Measurements from ENCODE around the gene TSHZ2. TPM values are rescaled to one million over a fixed set of nuclear protein-coding genes. Genes with fewer than 3 reads are reported as not detected.

TSHZ2 gene
- total and polyA plus RNA-seq, 2 of the 4 experiments (the other 2 are of a cell fraction) = under 0.01 to 0.02 TPM

DNA sequence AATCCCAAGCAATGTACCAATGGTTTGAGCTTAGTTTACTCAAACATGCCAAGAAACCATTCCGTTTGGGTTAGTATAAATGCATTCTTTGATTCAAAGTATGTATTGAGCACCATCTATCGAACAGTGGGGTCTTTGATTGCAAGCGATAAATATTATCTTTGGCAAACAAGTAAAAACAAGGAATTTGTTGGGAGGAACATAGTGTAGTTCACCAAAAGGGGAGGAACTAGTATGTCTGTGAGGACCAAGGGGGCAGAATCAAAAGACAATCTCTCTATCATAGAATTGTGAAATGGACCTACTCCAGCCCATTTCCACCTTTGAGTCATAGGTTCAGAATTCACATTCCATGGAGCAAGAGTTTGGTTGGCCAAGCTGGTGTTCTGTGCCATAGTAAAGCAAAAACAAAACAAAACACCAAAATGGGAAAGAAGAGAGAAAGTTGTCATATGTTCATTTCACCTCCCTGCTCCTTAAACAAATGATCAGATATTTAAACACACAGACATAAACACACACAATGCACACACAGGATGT, 266.0 kb downstream of the TSHZ2 start:
- H2AFZ ChIP-seq (replicated peaks; ENCODE audit: low read length, poor library complexity) = no peak overlapping the region
- no peak overlapping the region for H3K18ac ChIP-seq (ENCODE audit: low read depth, low read length)
- H3K4ac ChIP-seq (ENCODE audit: low read depth, low read length) = no peak overlapping the region
- H2BK15ac ChIP-seq (ENCODE audit: low read depth, low read length) = no peak overlapping the region
- H3K9ac ChIP-seq (ENCODE audit: low read depth, low read length) = no peak overlapping the region
- no peaks in the 10 kb centered on the region for H3K9me3 ChIP-seq (ENCODE audit: control insufficient read depth, insufficient read depth, low read length)
- H4K8ac ChIP-seq (ENCODE audit: low read depth in 2 of 2, low read length in 2 of 2) = no peak overlapping the region
- H3K36me3 ChIP-seq (ENCODE audit: control insufficient read depth, insufficient read depth, low read length) = no peaks in the 10 kb centered on the region
- peak; percentile 32; the same call in 1 of the 2 replicates for ATAC-seq (ENCODE audit: low read depth)
- intact Hi-C loops (cut with micrococcal nuclease) (no loop called here), dilution Hi-C loops (cut with HindIII; ENCODE audit: low sequenced_read_pairs, unreplicated experiment) (no loop called here), in situ Hi-C loops (cut with MboI; ENCODE audit: low sequenced_read_pairs) (no loop called here)
- no peak overlapping the region for H2BK20ac ChIP-seq (ENCODE audit: low read depth, low read length)
- CTCF ChIA-PET = no interaction called here
- no peak overlapping the region for H2BK5ac ChIP-seq (ENCODE audit: low read depth, low read length, poor library complexity, severe bottlenecking)
- H3K56ac ChIP-seq (ENCODE audit: extremely low read depth, insufficient read depth, low read length) = no peak overlapping the region
- no CpG with 5 or more reads among the region's 3 CpGs for WGBS, 2 experiments (ENCODE audit: extremely low coverage in 2 of 2, insufficient read length in 1 of 2)
- no peak overlapping the region for H2AK5ac ChIP-seq (ENCODE audit: low read depth, low read length)
- no peak overlapping the region for H3K27ac ChIP-seq (ENCODE audit: insufficient read depth, low read length)
- no peak overlapping the region for H3K14ac ChIP-seq (replicated peaks; ENCODE audit: low read depth, low read length)
- no peaks in the 10 kb centered on the region for H3K9me1 ChIP-seq (ENCODE audit: insufficient read depth, low read length)
- BruUV-seq (replicated peaks) = no TSS peak
- no peak overlapping the region for H3K4me2 ChIP-seq (ENCODE audit: low read depth, low read length)
- no peak overlapping the region for H2AK9ac ChIP-seq (replicated peaks; ENCODE audit: low read depth, low read length, poor library complexity)
- H3K4me3 ChIP-seq (ENCODE audit: insufficient read depth, low read depth, low read length) = no peak overlapping the region
- no peak overlapping the region for H4K5ac ChIP-seq (ENCODE audit: low read depth, low read length)
- H2BK120ac ChIP-seq (ENCODE audit: low read depth, low read length) = no peak overlapping the region
- TF ChIP-seq RCOR1 (IDR thresholded peaks at IDR 0.05; ENCODE audit: insufficient replicate concordance, low read length) (no peak), FOS (IDR thresholded peaks at IDR 0.05; ENCODE audit: low read depth, low read length) (no peak), CHD1 (IDR thresholded peaks at IDR 0.05; ENCODE audit: low read depth, low read length) (no peak), MXI1 (IDR thresholded peaks at IDR 0.05; ENCODE audit: borderline replicate concordance, low read depth, low read length) (no peak), CEBPB (IDR thresholded peaks at IDR 0.05; ENCODE audit: low read depth, low read length) (no peak), POLR2A (IDR thresholded peaks at IDR 0.05; ENCODE audit: low read depth, low read length) (no peak), MAZ (IDR thresholded peaks at IDR 0.05; ENCODE audit: borderline replicate concordance, low read depth, low read length) (no peak), RFX5 (IDR thresholded peaks at IDR 0.05; ENCODE audit: low read depth, low read length) (no peak), NFE2L2 (IDR thresholded peaks at IDR 0.05; ENCODE audit: low read depth, low read length) (no peak), MAFK (IDR thresholded peaks at IDR 0.05; ENCODE audit: low read depth, low read length) (no peak)
- TF ChIP-seq, protein P1, sequence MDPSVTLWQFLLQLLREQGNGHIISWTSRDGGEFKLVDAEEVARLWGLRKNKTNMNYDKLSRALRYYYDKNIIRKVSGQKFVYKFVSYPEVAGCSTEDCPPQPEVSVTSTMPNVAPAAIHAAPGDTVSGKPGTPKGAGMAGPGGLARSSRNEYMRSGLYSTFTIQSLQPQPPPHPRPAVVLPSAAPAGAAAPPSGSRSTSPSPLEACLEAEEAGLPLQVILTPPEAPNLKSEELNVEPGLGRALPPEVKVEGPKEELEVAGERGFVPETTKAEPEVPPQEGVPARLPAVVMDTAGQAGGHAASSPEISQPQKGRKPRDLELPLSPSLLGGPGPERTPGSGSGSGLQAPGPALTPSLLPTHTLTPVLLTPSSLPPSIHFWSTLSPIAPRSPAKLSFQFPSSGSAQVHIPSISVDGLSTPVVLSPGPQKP (IDR thresholded peaks at IDR 0.05; ENCODE audit: borderline replicate concordance, low read depth, low read length) = no peak
- TF ChIP-seq, protein P2, sequence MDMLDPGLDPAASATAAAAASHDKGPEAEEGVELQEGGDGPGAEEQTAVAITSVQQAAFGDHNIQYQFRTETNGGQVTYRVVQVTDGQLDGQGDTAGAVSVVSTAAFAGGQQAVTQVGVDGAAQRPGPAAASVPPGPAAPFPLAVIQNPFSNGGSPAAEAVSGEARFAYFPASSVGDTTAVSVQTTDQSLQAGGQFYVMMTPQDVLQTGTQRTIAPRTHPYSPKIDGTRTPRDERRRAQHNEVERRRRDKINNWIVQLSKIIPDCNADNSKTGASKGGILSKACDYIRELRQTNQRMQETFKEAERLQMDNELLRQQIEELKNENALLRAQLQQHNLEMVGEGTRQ (IDR thresholded peaks at IDR 0.05; ENCODE audit: low read depth, low read length) = no peak
- no peak overlapping the region for H3K23ac ChIP-seq (ENCODE audit: low read depth, low read length)
- no peaks in the 10 kb centered on the region for H3K27me3 ChIP-seq (ENCODE audit: control insufficient read depth, insufficient read depth, low read length)
- no peak for DNase-seq
- H3K79me1 ChIP-seq (ENCODE audit: low read depth in 1 of 2, low read length in 2 of 2) = no peaks in the 10 kb centered on the region
- no peaks in the 10 kb centered on the region for H3K4me1 ChIP-seq (ENCODE audit: control insufficient read depth, insufficient read depth, low read length)
- POLR2A ChIA-PET (ENCODE audit: unreplicated experiment) = no interaction called here
- no peak overlapping the region for H4K91ac ChIP-seq (ENCODE audit: insufficient read depth, low read depth, low read length)
- no peaks in the 10 kb centered on the region for H4K20me1 ChIP-seq (ENCODE audit: insufficient read depth, low read length)

Data from IMR-90 (cell line).